Fibroblast of lung (primary cell): ENCODE data around the gene CEMIP.

Experiments
- CTCF ChIP-seq, 2 donors: IDR thresholded peaks in 1 of 2; conservative IDR thresholded peaks in 1 of 2; 1 replicate in 1 of 2; 2 replicates in 1 of 2; pipeline ENCODE4 v1.5.1; 2011 to 2012; ENCODE audit warnings: low read length in 2 of 2, control low read depth in 1 of 2, inconsistent platforms in 1 of 2, low read depth in 1 of 2, mild to moderate bottlenecking in 1 of 2
- EZH2 ChIP-seq: IDR thresholded peaks from 2 replicates; pipeline ENCODE4 v1.5.1; 2012; ENCODE audit warnings: low read length, control low read depth, mild to moderate bottlenecking; ENCODE audit errors: missing control alignments

DNA sequence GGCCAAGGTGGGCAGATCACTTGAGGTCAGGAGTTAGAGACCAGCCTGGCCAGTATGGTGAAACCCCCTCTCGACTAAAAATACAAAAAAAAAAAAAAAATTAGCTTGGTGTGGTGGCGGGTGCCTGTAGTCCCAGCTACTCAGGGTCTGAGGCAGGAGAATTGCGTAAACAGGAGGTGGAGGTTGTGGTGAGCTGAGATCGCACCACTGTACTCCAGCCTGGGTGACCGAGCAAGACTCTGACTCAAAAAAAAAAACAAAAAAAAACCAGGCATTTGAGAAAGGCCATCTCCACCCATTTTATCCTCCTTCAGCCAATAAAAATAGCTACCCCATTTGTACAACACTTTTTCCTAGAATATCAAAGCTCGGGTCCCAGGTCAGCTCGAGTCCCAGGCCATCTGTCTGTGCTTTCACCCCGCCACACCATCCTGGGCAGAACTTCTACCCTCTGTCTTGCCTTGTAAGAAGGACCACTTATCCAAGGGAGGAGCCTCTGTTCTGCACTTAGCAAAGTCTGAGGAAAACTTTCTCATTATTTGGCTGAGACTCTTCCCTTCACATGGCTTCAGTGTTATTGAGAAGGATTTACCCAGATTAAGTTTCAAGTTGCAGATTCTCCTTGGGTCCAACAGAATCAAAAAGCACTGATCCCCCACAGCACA lies 111.3 kb downstream of the CEMIP start:
- TF ChIP-seq CTCF (conservative IDR thresholded peaks at IDR 0.05 in 1 of 2, IDR thresholded peaks at IDR 0.05 in 1 of 2; ENCODE audit: low read depth in 1 of 2, low read length in 2 of 2) = no peak
- no peak for TF ChIP-seq EZH2
